ENCODE results near the gene MAFF. TPM values are rescaled to one million over a fixed set of nuclear protein-coding genes. Genes with fewer than 3 reads are reported as not detected.

Gene MAFF
- total RNA-seq, 5 donors from 2014 or later (not counting 1 experiment from before 2014, with no cell fraction given), result 6.5 to 49.9 (median 9.6) TPM

GRCh38 chr22:38239101-38239761 is 37.4 kb downstream of the MAFF start:
- ChIA-PET POLR2A (no interaction called here), CTCF (no interaction called here)
- H3K27ac Mint-ChIP-seq, result no peak overlapping the region

GRCh38 chr22:38240734-38241252 is 39.0 kb downstream of the MAFF start:
- H3K36me3 ChIP-seq (ENCODE audit: control insufficient read depth in 2 of 2, extremely low read depth in 1 of 2, insufficient read depth in 1 of 2, low read length in 1 of 2), result peaks cover 5 to 32% of the 10 kb centered on the region in 2 donors
- POLR2A ChIA-PET, result no interaction called here
- no peaks in the 10 kb centered on the region for H3K4me1 ChIP-seq (ENCODE audit: control insufficient read depth in 1 of 2, extremely low read depth in 1 of 2, insufficient read depth in 2 of 2, low read length in 2 of 2)
- H3K9me3 ChIP-seq, result no peaks in the 10 kb centered on the region
- no peaks in the 10 kb centered on the region for H3K9me3 Mint-ChIP-seq
- H3K27ac Mint-ChIP-seq, result no peak overlapping the region
- no peaks in the 10 kb centered on the region for H3K27me3 ChIP-seq (replicated peaks in 1 of 2; ENCODE audit: control insufficient read depth in 2 of 2, extremely low read depth in 1 of 2, insufficient read depth in 2 of 2, low read length in 1 of 2)
- no peak overlapping the region for H3K27ac ChIP-seq (ENCODE audit: low read length)
- ATAC-seq (replicated peaks in 1 of 4) (no peak), DNase-seq (no peak)
- H3K27me3 Mint-ChIP-seq, result no peaks in the 10 kb centered on the region
- 84% methylated on average over 6 of the region's 6 CpGs for WGBS (ENCODE audit: insufficient coverage)
- no peak overlapping the region for H3K4me3 ChIP-seq (ENCODE audit: control insufficient read depth in 1 of 2, extremely low read depth in 1 of 2, low read length in 1 of 2)
- H3K36me3 Mint-ChIP-seq, result peaks cover 30% of the 10 kb centered on the region
- peaks cover 0 to 3% (median 0%) of the 10 kb centered on the region in 3 donors for H3K4me1 Mint-ChIP-seq
- CTCF ChIA-PET, result interaction anchor here in 1 of 2 donors (0.7 kb wide), 1 partner anchor 1236 kb away, joined by 3 read pairs; no protein-coding TSS in a partner anchor
- H3K4me3 Mint-ChIP-seq, result no peak overlapping the region

More at GRCh38 chr22:38239101-38239761, 37.4 kb downstream of the MAFF start:
- WGBS (ENCODE audit: insufficient coverage), result 92% methylated on average over 7 of the region's 14 CpGs
- no peak overlapping the region for H3K27ac ChIP-seq (ENCODE audit: low read length)
- no peak for DNase-seq
- no peak for ATAC-seq (replicated peaks in 1 of 4)
- H3K4me3 Mint-ChIP-seq, result no peak overlapping the region
- H3K36me3 Mint-ChIP-seq, result peaks cover 42% of the 10 kb centered on the region
- H3K4me1 ChIP-seq (ENCODE audit: control insufficient read depth in 1 of 2, extremely low read depth in 1 of 2, insufficient read depth in 2 of 2, low read length in 2 of 2), result no peaks in the 10 kb centered on the region
- H3K4me1 Mint-ChIP-seq, result peaks cover 0 to 3% (median 0%) of the 10 kb centered on the region in 3 donors
- H3K9me3 Mint-ChIP-seq, result no peaks in the 10 kb centered on the region
- H3K36me3 ChIP-seq (ENCODE audit: control insufficient read depth in 2 of 2, extremely low read depth in 1 of 2, insufficient read depth in 1 of 2, low read length in 1 of 2), result peaks cover 5 to 37% of the 10 kb centered on the region in 2 donors
- no peaks in the 10 kb centered on the region for H3K27me3 ChIP-seq (replicated peaks in 1 of 2; ENCODE audit: control insufficient read depth in 2 of 2, extremely low read depth in 1 of 2, insufficient read depth in 2 of 2, low read length in 1 of 2)
- H3K4me3 ChIP-seq (ENCODE audit: control insufficient read depth in 1 of 2, extremely low read depth in 1 of 2, low read length in 1 of 2), result no peak overlapping the region
- no peaks in the 10 kb centered on the region for H3K27me3 Mint-ChIP-seq
- no peaks in the 10 kb centered on the region for H3K9me3 ChIP-seq

- H3K36me3 ChIP-seq (ENCODE audit: control insufficient read depth in 2 of 2, extremely low read depth in 1 of 2, insufficient read depth in 1 of 2, low read length in 1 of 2), result peaks cover 0 to 38% of the 10 kb centered on the region in 2 donors
- no peak overlapping the region for H3K27ac ChIP-seq (ENCODE audit: low read length)
- H3K4me1 Mint-ChIP-seq, result peaks cover 0 to 3% (median 0%) of the 10 kb centered on the region in 3 donors
- no peaks in the 10 kb centered on the region for H3K9me3 Mint-ChIP-seq
- DNase-seq (no peak), ATAC-seq (replicated peaks in 1 of 4) (no peak)
- H3K4me3 Mint-ChIP-seq, result no peak overlapping the region
- H3K9me3 ChIP-seq, result no peaks in the 10 kb centered on the region
- H3K36me3 Mint-ChIP-seq, result peaks cover 36% of the 10 kb centered on the region
- ChIA-PET CTCF (interaction anchor here (0.6 to 1.0 kb wide), 3 partner anchors 15 to 112 kb away, joined by 3 to 5 read pairs (median 3); no protein-coding TSS in a partner anchor), POLR2A (interaction anchor here in 1 of 2 donors (0.7 kb wide), 1 partner anchor 80 kb away, joined by 6 read pairs; no protein-coding TSS in a partner anchor)
- no peaks in the 10 kb centered on the region for H3K27me3 ChIP-seq (replicated peaks in 1 of 2; ENCODE audit: control insufficient read depth in 2 of 2, extremely low read depth in 1 of 2, insufficient read depth in 2 of 2, low read length in 1 of 2)
- H3K4me3 ChIP-seq (ENCODE audit: control insufficient read depth in 1 of 2, extremely low read depth in 1 of 2, low read length in 1 of 2), result no peak overlapping the region
- H3K27me3 Mint-ChIP-seq, result no peaks in the 10 kb centered on the region
- WGBS (ENCODE audit: insufficient coverage), result 91% methylated on average over 19 of the region's 20 CpGs
- no peak overlapping the region for H3K27ac Mint-ChIP-seq
- no peaks in the 10 kb centered on the region for H3K4me1 ChIP-seq (ENCODE audit: control insufficient read depth in 1 of 2, extremely low read depth in 1 of 2, insufficient read depth in 2 of 2, low read length in 2 of 2)
Measured at GRCh38 chr22:38243007-38243765, 41.4 kb downstream of the MAFF start.

DNA sequence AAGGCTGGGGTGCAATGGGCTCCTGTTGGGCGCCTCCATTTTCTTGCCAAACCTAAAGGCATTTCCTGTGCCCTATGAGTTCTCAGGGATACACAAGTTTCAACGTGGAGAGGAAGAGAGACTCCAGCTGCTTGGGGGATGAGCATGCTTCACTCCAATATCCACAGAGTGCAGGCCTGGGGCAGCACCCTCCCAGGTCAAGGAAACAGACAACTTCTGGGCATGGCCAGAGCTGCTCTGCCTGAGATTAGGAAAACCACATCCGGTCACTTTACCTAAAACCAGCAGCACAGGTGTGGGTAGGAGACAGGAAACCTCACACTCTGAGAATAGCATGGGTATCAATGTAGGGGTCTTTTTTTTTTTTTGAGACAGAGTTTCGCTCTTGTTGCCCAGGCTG is 42.3 kb downstream of the MAFF start:
- ChIA-PET POLR2A (no interaction called here), CTCF (no interaction called here)
- H3K4me3 ChIP-seq (ENCODE audit: control insufficient read depth in 1 of 2, extremely low read depth in 1 of 2, low read length in 1 of 2), result no peak overlapping the region
- Mint-ChIP-seq H3K27ac (no peak overlapping the region), H3K4me1 (peaks cover 0 to 3% (median 2%) of the 10 kb centered on the region in 3 donors), H3K36me3 (peaks cover 40% of the 10 kb centered on the region), H3K9me3 (no peaks in the 10 kb centered on the region), H3K27me3 (no peaks in the 10 kb centered on the region), H3K4me3 (no peak overlapping the region)
- peaks cover 3 to 38% of the 10 kb centered on the region in 2 donors for H3K36me3 ChIP-seq (ENCODE audit: control insufficient read depth in 2 of 2, extremely low read depth in 1 of 2, insufficient read depth in 1 of 2, low read length in 1 of 2)
- no peaks in the 10 kb centered on the region for H3K9me3 ChIP-seq
- 40% methylated on average over 1 of the region's 4 CpGs for WGBS (ENCODE audit: insufficient coverage)
- H3K27me3 ChIP-seq (replicated peaks in 1 of 2; ENCODE audit: control insufficient read depth in 2 of 2, extremely low read depth in 1 of 2, insufficient read depth in 2 of 2, low read length in 1 of 2), result no peaks in the 10 kb centered on the region
- H3K4me1 ChIP-seq (ENCODE audit: control insufficient read depth in 1 of 2, extremely low read depth in 1 of 2, insufficient read depth in 2 of 2, low read length in 2 of 2), result no peaks in the 10 kb centered on the region
- ATAC-seq (replicated peaks in 1 of 4) (no peak), DNase-seq (no peak)
- H3K27ac ChIP-seq (ENCODE audit: low read length), result no peak overlapping the region

DNA sequence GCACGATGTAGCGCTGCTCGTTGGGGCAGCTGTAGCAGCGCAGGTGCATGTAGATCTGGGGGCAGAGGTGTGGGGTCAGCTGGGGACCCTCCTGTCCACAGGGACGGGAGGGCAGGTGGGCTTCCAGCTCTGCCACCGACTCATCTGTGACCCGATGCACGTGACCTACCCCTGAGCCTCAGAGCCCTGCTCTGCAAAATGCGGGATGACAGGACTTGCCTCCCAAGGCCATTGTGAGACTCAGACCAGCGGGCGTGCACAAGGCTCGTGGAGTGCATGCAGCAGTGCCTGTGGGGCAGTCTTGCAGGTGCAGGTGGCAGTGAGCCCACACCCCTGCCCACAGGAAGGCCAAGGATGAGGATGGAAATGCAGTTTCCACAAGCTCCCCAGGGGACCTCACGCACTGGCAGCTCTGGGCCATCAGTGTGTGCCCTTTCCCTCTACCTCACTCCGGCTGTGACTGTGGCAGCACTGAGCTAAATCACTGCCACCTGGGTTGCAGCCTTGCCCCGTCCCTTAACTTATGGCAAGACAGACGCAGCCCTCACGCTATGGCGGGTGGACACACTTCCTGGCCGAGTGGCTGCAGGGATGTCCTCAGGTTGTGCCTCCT is 44.4 kb downstream of the MAFF start:
- ChIA-PET POLR2A (no interaction called here), CTCF (no interaction called here)
- Histone ChIP-seq H3K4me1 (ENCODE audit: control insufficient read depth in 1 of 2, extremely low read depth in 1 of 2, insufficient read depth in 2 of 2, low read length in 2 of 2) (no peaks in the 10 kb centered on the region), H3K9me3 (no peaks in the 10 kb centered on the region), H3K27ac (ENCODE audit: low read length) (no peak overlapping the region), H3K4me3 (ENCODE audit: control insufficient read depth in 1 of 2, extremely low read depth in 1 of 2, low read length in 1 of 2) (no peak overlapping the region), H3K27me3 (replicated peaks in 1 of 2; ENCODE audit: control insufficient read depth in 2 of 2, extremely low read depth in 1 of 2, insufficient read depth in 2 of 2, low read length in 1 of 2) (no peaks in the 10 kb centered on the region), H3K36me3 (ENCODE audit: control insufficient read depth in 2 of 2, extremely low read depth in 1 of 2, insufficient read depth in 1 of 2, low read length in 1 of 2) (peaks cover 3 to 41% of the 10 kb centered on the region in 2 donors)
- WGBS (ENCODE audit: insufficient coverage), result 99% methylated on average over 18 of the region's 19 CpGs
- ATAC-seq (replicated peaks in 1 of 4) (no peak), DNase-seq (no peak)
- Mint-ChIP-seq H3K36me3 (peaks cover 43% of the 10 kb centered on the region), H3K9me3 (peaks cover 0 to 2% (median 0%) of the 10 kb centered on the region in 3 donors), H3K27me3 (no peaks in the 10 kb centered on the region), H3K4me3 (no peak overlapping the region), H3K27ac (no peak overlapping the region), H3K4me1 (peaks cover 0 to 5% (median 2%) of the 10 kb centered on the region in 3 donors)

- no peak overlapping the region for H3K27ac Mint-ChIP-seq
- no peak overlapping the region for H3K4me3 Mint-ChIP-seq
- Histone ChIP-seq H3K9me3 (no peaks in the 10 kb centered on the region), H3K27me3 (replicated peaks in 1 of 2; ENCODE audit: control insufficient read depth in 2 of 2, extremely low read depth in 1 of 2, insufficient read depth in 2 of 2, low read length in 1 of 2) (no peaks in the 10 kb centered on the region), H3K4me1 (ENCODE audit: control insufficient read depth in 1 of 2, extremely low read depth in 1 of 2, insufficient read depth in 2 of 2, low read length in 2 of 2) (no peaks in the 10 kb centered on the region), H3K27ac (ENCODE audit: low read length) (no peak overlapping the region), H3K36me3 (ENCODE audit: control insufficient read depth in 2 of 2, extremely low read depth in 1 of 2, insufficient read depth in 1 of 2, low read length in 1 of 2) (peaks cover 3 to 41% of the 10 kb centered on the region in 2 donors), H3K4me3 (ENCODE audit: control insufficient read depth in 1 of 2, extremely low read depth in 1 of 2, low read length in 1 of 2) (no peak overlapping the region)
- peaks cover 0 to 2% (median 0%) of the 10 kb centered on the region in 3 donors for H3K9me3 Mint-ChIP-seq
- 100% methylated on average over 2 of the region's 5 CpGs for WGBS (ENCODE audit: insufficient coverage)
- POLR2A ChIA-PET, result interaction anchor here in 1 of 2 donors (0.6 kb wide), 1 partner anchor 999 kb away, joined by 3 read pairs; no protein-coding TSS in a partner anchor
- peaks cover 43% of the 10 kb centered on the region for H3K36me3 Mint-ChIP-seq
- no peaks in the 10 kb centered on the region for H3K27me3 Mint-ChIP-seq
- peaks cover 0 to 5% (median 2%) of the 10 kb centered on the region in 3 donors for H3K4me1 Mint-ChIP-seq
- ATAC-seq (replicated peaks in 1 of 4), result no peak
- DNase-seq, result no peak
- CTCF ChIA-PET, result no interaction called here
Measured at GRCh38 chr22:38246692-38247091, 44.9 kb downstream of the MAFF start.

Measured in T-cell (primary cell).